ENCODE results near the gene TM9SF4.

DNA sequence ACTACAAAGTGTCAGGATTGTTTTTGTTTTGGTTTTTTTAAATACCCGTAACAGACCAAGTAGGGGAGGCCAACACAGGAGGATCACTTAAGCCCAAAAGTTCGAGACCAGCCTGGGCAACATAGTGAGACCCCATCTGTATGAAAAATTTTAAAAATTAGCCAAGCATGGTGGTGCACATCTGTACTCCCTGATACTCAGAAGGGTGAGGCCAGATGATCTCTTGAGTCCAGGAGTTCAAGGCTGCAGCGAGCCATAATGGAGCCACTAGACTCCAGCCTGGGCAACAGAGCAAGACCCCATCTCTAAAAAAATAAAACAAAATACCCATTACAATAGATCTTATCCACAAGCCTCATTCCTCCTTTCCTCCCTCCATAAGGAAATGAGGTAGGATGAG is 28.7 kb upstream of the TM9SF4 start:
- TF ChIP-seq, protein P1, sequence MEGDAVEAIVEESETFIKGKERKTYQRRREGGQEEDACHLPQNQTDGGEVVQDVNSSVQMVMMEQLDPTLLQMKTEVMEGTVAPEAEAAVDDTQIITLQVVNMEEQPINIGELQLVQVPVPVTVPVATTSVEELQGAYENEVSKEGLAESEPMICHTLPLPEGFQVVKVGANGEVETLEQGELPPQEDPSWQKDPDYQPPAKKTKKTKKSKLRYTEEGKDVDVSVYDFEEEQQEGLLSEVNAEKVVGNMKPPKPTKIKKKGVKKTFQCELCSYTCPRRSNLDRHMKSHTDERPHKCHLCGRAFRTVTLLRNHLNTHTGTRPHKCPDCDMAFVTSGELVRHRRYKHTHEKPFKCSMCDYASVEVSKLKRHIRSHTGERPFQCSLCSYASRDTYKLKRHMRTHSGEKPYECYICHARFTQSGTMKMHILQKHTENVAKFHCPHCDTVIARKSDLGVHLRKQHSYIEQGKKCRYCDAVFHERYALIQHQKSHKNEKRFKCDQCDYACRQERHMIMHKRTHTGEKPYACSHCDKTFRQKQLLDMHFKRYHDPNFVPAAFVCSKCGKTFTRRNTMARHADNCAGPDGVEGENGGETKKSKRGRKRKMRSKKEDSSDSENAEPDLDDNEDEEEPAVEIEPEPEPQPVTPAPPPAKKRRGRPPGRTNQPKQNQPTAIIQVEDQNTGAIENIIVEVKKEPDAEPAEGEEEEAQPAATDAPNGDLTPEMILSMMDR (IDR thresholded peaks at IDR 0.05; ENCODE audit: control extremely low read depth in 1 of 3, insufficient read depth in 1 of 3, low read depth in 1 of 3, low read length in 3 of 3): no peak
- TF ChIP-seq, protein P2, sequence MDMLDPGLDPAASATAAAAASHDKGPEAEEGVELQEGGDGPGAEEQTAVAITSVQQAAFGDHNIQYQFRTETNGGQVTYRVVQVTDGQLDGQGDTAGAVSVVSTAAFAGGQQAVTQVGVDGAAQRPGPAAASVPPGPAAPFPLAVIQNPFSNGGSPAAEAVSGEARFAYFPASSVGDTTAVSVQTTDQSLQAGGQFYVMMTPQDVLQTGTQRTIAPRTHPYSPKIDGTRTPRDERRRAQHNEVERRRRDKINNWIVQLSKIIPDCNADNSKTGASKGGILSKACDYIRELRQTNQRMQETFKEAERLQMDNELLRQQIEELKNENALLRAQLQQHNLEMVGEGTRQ (IDR thresholded peaks at IDR 0.05; ENCODE audit: low read length): no peak
- TF ChIP-seq TAF1 (IDR thresholded peaks at IDR 0.05; ENCODE audit: low read depth, low read length) (no peak), SAP30 (IDR thresholded peaks at IDR 0.05; ENCODE audit: insufficient read depth, insufficient replicate concordance, low read length) (no peak), SIRT6 (IDR thresholded peaks at IDR 0.05; ENCODE audit: low read length) (no peak), CREB1 (IDR thresholded peaks at IDR 0.05) (no peak), EZH2 (IDR thresholded peaks at IDR 0.05; ENCODE audit: low read depth, low read length, severe bottlenecking) (no peak), NRF1 (IDR thresholded peaks at IDR 0.05; ENCODE audit: low read depth, low read length) (no peak), POLR2A (IDR thresholded peaks at IDR 0.05; ENCODE audit: control extremely low read depth in 1 of 2, low read depth in 2 of 2, low read length in 2 of 2) (no peak), SUZ12 (IDR thresholded peaks at IDR 0.05; ENCODE audit: low read length) (no peak), GTF2F1 (IDR thresholded peaks at IDR 0.05; ENCODE audit: borderline replicate concordance, low read depth, low read length) (no peak)

Measured in H1 (cell line).